HG03045 (cell line): ENCODE results near the gene KRTAP1-1.
"Not testable (repeated sequence)": the region's sequence is repeated elsewhere in the genome, so short reads cannot be mapped to it uniquely, and the experiment has no call there.

Experiments used
- ATAC-seq: cut with Tn5 transposase; IDR thresholded peaks from one replicate; pipeline ENCODE4 v1.9.1; 2021; ENCODE audit warnings: mild to moderate bottlenecking, moderate library complexity; ENCODE audit not compliant: unreplicated experiment

The KRTAP1-1 gene

DNA sequence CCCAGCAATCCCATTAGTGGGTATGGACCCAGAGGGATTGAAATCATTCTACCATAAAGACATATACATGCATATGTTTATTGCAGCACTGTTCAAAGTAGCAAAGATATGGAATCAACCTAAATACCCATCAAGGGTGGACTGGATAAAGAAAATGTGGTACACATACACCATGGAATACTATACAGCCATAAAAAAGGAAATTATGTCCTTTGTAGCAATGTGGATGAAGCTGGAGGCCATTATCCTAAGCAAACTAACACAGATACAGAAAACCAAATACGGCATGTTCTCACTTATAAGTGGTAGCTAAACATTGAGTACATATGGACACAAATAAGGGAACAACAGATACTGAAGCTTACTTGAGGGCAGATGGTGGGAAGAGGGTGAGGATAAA is 16.3 kb upstream of the KRTAP1-1 start:
- ATAC-seq = no peak

DNA sequence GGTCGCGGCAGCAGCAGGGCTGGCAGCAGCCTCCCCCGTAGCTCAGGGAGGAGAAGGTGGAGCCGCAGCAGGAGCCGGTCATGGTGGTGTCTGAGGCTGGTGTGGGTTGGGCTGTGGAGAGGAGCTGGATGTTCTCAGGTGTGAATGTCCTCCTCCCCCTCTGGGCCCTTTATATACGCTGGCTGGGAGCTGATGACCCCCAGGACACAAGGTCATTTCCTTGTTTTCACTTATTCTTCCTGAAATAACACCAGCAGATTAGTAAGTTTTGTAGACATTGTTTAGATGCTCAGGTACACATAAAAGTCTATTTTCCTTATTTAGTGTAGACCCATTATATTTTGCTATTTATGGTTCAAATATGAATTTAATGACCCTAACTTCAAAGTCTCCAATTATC is 13.9 kb upstream of the KRTAP1-1 start, which contains the start of gene KRTAP2-2:
TSS of gene KRTAP2-2 (minus strand) at position 101 of the 400 bp plus-strand sequence. CDS start at position 82, 19 bp downstream.
- not testable (repeated sequence) for ATAC-seq

DNA sequence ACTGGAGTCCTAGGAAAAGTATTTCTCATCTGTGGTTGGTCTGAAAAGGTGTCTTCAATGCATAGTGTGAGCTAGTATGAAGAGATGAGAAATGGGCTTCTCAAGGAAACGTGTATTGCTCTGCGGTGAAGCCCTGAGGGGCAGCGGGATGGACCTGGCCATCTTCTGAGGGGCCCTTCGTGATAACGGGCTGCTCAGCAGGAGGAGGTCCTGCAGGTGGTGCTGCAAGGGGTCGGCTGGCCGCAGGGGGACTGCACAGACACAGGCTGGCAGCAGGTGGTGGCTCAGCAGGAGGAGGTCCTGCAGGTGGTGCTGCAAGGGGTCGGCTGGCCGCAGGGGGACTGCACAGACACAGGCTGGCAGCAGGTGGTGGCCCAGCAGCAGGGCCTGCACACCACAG is 13.3 kb upstream of the KRTAP1-1 start:
- ATAC-seq = not testable (repeated sequence)

DNA sequence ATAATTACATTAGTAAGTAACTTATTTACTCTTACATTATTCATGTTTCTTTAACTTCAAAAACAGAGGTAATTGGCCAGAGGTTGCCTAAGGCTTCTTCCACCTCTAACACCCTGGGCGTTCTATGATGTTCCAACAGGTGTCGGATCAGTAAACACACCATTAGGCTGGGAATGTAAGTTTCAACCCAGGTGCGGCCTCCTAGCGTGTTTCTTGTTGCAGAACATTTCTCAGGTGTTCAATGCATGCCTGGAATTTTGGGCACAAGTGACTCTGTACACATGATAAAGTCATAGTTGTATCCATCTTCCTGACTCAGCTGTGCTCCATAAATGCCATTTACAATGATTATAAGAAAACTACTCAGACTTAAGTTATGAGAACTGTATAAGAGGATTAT is 12.8 kb upstream of the KRTAP1-1 start:
- no peak for ATAC-seq

DNA sequence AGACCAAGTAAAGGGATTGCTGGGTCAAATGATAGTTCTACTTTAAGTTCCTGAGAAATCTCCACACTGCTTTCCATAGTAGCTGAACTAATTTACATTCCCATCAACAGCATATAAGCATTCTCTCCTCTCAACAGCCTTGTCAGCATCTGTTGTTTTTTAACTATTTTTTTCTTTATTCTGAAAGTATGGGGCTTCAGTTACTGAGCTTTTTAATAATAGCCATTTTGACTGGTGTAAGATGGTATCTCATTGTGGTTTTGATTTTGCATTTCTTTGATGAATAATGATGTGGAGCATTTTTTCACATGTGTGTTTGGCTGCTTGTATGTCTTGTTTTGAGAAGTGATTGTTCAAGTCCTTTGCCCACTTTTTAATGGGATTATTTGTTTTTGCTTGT is 11.3 kb upstream of the KRTAP1-1 start:
- ATAC-seq = no peak

DNA sequence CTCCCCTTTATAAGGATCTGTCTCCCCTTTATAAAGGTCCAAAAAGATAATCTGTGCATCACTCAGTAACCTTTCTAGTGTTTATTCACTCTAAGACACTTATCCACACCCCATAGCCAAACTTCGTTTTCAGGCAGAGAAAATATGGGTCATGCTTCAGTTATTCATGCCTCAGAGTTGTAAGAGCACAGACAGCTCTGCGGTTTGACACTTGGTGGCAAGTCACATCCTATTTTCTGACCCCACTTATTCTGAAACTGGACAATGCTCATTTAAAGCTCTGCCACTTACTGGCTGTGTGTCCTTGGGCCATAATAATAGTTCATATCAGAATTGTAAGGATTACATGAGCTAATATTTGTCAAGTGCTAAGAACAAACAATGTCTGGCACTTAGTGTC is 7.9 kb upstream of the KRTAP1-1 start:
- no peak for ATAC-seq

DNA sequence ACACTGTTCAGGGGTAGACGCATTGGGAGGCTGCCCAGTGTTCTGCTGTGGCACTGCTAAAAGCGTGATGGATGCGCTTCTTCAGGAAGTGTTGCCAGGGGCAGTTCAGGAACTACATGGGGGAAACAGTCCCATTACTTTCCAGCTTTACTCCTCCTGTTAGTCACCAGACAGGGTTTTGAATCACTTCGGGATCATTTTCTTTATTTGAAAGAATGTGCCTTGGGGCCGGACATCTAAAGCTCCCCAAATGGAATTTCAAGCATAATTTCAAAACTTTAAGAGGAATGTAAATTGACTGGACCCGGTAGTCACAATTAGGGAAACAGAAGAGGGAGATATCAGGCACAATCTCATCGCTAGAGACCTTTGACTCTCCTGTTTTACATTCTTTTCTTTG is 7.2 kb upstream of the KRTAP1-1 start:
- no peak for ATAC-seq

DNA sequence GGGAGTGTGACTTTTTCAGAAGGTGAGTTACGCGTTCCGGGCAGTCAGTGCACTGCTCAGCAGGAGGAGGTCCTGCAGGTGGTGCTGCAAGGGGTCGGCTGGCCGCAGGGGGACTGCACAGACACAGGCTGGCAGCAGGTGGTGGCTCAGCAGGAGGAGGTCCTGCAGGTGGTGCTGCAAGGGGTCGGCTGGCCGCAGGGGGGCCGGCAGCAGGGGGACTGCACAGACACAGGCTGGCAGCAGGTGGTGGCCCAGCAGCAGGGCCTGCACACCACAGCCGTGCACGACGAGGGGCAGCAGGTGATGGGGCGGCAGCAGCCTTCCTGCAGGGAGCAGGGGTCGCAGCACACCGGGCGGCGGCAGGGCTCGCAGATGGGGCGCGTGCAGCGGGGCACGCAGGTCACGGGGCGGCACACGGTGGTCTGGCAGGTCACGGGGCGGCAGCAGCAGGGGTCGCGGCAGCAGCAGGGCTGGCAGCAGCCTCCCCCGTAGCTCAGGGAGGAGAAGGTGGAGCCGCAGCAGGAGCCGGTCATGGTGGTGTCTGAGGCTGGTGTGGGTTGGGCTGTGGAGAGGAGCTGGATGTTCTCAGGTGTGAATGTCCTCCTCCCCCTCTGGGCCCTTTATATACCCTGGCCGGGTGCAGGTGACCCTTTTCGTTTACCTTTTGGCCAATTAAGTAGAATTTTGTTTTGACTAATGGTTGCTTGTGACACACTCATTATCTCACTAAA is 5.7 kb upstream of the KRTAP1-1 start, which contains the start of gene KRTAP2-1:
TSS of gene KRTAP2-1 (minus strand) at position 582 of the 731 bp plus-strand sequence. CDS start at position 533, 49 bp downstream.
- not testable (repeated sequence) for ATAC-seq

DNA sequence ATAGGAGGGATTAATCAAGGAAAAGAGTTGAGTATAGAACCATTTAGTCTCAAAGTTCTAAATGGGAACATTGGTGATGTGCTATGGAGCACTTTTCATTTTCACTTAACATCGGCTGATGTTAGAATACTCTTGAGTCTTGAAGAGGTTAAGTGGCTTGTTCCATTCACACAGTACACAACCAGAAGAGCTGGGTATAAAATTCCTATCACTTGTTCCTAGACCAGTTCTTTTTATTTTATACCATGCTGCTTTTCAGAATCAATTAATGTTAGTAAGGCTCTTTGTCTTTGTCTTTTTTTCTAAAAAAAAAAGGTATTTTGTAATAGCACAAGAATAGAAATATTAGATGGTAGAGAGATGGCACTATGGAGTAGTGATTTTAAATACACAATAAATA is 1.7 kb upstream of the KRTAP1-1 start:
- ATAC-seq = no peak

DNA sequence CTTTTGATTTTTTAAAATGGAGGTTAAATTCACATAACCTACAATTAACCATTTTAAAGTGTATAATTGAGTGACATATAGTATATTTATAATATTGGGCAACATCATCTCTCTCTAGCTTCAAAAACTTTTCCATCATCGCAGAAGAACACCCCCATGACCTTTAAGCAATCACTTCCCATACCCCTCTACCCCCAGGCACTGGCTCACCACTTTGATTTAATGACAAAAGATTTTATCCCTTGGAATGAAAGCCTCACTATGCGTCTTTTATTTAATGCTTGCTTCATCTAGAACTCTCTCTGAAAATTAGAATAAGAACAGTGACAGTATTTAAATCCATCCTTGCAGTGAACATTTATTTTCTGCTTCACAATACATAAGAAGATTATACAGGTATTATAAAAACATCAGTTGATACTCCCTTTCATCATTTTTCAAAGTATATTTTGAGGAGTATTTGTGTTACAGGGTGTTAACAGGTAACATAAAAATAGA is 3.3 kb downstream of the KRTAP1-1 start:
- no peak for ATAC-seq

DNA sequence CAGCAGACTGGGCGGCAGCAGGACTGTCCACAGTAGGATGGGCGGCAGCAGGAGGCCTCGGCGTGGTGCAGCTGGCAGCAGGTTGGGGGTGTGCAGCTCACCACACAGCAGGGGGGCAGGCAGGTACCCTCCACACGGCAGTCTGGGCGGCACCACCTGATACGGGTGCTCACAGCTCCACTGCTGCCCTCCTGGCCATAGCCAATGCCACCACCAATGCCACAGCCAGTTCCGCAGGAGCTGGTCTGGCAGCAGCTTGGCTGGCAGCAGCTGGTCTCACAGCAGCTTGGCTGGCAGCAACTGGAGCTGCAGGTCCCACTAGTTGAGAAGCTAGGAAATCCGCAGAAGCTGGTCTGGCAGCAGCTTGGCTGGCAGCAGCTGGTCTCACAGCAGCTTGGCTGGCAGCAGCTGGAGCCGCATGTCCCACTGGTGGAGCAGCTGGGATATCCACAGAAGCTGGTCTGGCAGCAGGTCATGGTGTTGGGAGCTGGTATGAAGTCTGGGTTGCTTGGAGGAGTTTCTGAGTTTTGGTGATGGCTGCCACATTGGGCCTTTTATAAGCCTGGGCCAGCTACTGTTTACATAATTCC is 6.8 kb downstream of the KRTAP1-1 start, which contains the start of gene KRTAP1-3:
TSS of gene KRTAP1-3 (minus strand) at position 529 of the 590 bp plus-strand sequence. CDS start at position 476, 53 bp downstream.
- ATAC-seq = not testable (repeated sequence)

DNA sequence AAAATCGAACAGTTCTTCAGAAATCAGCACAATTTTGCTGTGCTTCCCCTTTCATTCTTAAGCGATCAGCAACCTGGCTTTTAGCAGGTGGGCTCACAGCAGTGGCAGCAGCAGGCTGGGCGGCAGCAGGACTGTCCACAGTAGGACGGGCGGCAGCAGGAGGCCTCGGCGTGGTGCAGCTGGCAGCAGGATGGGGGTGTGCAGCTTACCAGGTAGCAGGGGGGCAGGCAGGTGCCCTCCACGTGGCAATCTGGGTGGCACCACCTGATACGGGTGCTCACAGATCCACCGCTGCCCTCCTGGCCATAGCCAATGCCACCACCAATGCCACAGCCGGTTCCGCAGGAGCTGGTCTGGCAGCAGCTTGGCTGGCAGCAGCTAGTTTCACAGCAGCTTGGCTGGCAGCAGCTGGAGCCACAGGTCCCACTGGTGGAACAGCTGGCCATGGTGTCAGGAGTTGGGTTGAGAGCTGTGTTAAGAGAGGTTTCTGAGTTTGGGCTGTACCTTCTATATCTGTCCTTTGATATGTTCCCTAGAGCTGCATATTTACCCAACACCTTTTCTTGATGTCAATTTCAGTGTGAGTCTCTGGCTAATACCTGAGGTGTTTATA is 11.5 kb downstream of the KRTAP1-1 start, which contains the start of gene KRTAP1-4:
TSS of gene KRTAP1-4 (minus strand) at position 563 of the 613 bp plus-strand sequence. CDS start at position 446, 117 bp downstream.
- ATAC-seq = no peak

DNA sequence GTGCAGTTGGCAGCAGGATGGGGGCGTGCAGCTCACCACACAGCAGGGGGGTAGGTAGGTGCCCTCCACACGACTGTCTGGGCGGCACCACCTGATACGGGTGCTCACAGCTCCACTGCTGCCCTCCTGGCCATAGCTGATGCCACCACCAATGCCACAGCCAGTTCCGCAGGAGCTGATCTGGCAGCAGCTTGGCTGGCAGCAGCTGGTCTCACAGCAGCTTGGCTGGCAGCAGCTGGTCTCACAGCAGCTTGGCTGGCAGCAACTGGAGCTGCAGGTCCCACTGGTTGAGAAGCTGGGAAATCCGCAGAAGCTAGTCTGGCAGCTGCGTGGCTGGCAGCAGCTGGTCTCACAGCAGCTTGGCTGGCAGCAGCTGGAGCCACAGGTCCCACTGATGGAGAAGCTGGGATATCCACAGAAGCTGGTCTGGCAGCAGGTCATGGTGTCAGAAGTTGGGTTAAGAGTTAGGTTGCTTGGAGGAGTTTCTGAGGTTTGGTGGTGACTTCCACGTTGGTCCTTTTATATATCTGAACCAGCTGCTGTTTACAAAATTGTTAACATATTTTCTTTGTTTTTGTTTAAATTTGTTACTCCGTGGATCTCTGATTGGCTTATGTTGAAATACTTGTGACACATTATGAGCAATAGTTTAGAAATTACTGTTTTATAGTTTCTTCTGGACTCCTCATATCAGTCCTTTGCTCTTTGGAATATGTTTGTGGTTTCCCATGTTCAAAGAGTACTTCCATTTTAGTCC is 14.4 kb downstream of the KRTAP1-1 start, which contains the start of gene KRTAP1-5:
TSS of gene KRTAP1-5 (minus strand) at position 494 of the 757 bp plus-strand sequence. CDS start at position 441, 53 bp downstream.
- ATAC-seq = no peak

DNA sequence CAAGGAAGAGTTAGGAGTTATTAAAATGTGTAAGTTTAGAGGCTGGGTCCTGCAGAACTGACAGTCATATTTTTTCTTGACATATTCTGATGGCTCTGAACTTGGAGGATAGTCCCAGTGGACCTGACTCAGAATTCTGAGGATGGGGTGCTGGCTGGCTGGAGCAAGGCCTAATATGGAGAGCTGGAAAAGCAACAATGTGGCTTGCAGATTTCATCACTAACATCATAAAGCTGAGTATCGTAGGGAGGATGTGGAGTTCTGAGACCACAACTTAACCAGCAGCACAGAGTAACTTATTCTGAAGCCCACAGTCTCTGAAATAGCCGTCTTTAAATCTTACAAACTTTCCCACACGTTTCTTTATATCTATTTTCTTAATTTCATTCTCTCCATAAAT is 16.6 kb downstream of the KRTAP1-1 start:
- ATAC-seq = no peak

DNA sequence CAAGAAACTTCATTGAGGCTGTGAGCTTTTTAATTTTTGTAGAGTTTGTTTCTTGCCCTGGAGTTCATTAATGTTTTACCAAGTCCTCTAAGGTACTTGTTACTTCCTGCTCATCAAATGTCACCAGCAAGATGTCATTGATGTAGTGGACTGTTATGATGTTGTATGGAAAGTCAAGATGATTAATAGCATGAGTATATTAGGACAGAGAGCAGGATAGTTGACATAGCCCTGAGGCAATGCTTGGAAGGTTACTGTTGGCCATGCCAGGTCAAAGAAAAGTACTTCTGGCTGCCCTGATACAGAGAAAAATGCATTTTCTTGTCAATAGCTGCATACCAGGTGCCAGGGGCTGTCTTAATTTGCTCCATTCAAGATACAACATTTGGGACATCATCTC is 20.9 kb downstream of the KRTAP1-1 start:
- ATAC-seq = no peak

DNA sequence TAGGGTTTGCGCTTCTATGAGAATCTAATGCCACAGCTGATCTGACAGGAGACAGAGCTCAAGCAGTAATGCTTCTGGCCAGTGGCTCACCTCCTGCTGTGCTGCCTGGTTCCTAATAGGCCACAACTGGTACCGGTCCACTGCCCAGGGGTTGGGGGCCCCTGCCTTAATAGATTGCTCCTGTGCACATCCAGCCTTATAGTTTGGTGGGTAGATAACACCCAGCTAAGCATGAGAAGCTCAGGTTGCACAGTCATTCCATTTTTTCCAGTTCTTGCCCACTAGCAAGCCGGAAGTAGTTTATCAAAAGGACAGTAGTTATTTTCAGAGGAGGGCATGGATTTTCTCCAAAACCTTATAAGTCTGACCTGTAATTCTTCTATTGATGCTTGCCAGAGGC is 21.8 kb downstream of the KRTAP1-1 start:
- ATAC-seq = no peak

DNA sequence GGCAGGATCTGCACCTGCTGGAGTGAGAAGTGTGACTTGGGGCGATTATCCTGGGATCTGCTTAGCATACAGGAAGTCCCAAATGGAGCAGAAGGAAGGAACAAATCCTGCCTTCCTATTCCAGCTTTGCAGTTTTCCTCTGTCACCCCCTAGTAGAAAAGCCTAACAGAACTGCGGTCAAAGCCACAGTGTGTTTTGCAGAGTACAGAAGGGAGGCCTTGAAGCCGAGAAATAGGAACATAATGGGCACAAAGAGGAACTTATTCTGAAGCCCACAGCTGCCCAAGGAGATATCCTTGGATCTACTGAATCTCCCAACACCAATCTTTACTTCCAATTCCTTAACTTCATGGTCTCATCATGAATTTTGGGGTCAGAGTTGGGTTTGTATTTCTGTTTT is 22.7 kb downstream of the KRTAP1-1 start:
- no peak for ATAC-seq

DNA sequence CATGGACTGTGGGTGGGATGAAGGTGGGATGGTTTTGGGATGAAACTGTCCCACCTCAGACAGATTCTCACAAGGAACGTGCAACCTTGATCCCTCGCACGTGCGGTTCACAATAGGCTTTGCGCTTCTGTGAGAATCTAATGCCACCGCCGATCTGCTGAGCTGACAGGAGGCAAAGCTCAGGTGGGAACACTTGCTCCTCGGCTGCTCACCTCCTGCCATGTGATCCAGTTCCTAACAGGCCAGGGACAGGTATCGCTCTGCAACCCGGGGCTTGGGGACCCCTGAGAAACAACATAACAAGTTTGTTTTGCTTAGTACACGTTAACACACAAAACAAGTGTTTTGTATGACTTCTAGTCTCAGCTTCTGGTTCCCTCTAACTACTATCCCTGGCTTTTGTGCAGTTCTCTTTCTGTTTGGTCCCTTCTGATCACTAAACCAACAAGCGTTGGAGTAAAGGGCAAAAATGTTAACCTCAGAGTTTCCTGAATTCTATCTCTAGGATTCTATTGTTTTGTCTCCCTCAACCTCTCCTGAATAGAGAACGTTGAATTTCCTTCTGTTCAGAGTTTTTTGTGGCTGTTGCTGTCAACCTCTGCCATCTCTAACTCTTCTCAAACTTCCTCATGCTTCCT is 24.6 kb downstream of the KRTAP1-1 start:
- ATAC-seq = no peak

DNA sequence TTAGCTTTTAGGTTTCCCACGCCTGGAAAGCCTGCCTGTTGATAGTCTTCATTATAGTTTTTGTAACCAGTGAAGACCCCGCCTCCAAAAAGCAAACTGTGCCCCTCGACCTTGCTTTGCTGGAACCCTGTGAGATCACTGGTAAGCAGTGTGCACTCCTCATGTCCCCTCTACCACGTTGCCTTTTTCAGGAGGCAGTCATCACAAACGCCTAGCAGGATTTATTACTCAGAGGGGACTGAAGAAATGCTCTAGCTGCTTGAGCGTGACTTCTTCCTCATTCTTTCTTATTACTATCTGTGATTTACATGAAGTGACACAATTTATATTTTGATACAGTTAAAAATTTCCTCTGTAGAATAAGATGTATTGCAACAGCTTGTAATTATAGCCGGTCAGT is 25.8 kb downstream of the KRTAP1-1 start:
- no peak for ATAC-seq

DNA sequence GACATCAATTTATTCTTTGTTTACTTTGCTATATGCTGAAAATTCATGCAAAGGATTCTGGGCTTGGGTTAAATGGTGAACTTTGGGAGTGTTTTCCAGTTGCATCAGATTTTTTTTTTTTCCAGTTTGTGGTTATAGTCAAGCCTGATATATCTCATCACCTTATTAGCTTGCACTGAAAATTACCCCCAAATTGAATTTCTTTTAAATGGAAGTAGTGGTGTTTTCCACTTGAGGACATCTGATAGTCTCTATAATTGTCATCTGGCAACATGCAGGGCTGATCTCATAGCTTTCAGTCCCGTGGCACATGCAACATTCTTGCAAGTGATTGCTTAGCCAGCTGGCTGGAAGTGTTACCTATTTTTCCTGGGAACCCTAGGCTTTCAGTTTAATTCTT is 27.6 kb downstream of the KRTAP1-1 start:
- no peak for ATAC-seq
